ENCODE results near the gene ADGRB3.

Gene ADGRB3

GRCh38 chr6:68641172-68641571 is 6.1 kb downstream of the ADGRB3 start:
- Histone ChIP-seq H3K79me2 (ENCODE audit: insufficient read depth, low read length) (no peaks in the 10 kb centered on the region), H3K4me2 (ENCODE audit: low read length) (no peak overlapping the region), H3K9me2 (ENCODE audit: low read depth, low read length) (no peaks in the 10 kb centered on the region), H3K9me3 (ENCODE audit: low read length) (no peaks in the 10 kb centered on the region), H3K27ac (ENCODE audit: low read depth, low read length, poor library complexity, severe bottlenecking) (no peak overlapping the region), H3K27me3 (ENCODE audit: insufficient read depth, low read length) (no peaks in the 10 kb centered on the region), H3K36me3 (ENCODE audit: insufficient read depth, low read length) (no peaks in the 10 kb centered on the region), H2AFZ (ENCODE audit: low read length) (no peak overlapping the region), H4K20me1 (ENCODE audit: insufficient read depth, low read length) (no peaks in the 10 kb centered on the region), H3K9ac (ENCODE audit: low read length) (no peak overlapping the region), H3K4me3 (ENCODE audit: low read depth, low read length, poor library complexity, severe bottlenecking) (no peak overlapping the region), H3K4me1 (ENCODE audit: insufficient read depth, low read length, severe bottlenecking) (no peaks in the 10 kb centered on the region), H3F3A (ENCODE audit: insufficient read depth, low read length) (no peaks in the 10 kb centered on the region)
- TF ChIP-seq CTCF (IDR thresholded peaks at IDR 0.05; ENCODE audit: low read length) (no peak), EZH2 (IDR thresholded peaks at IDR 0.05; ENCODE audit: borderline replicate concordance, low read length) (no peak)

- Histone ChIP-seq H3K4me3 (ENCODE audit: low read depth, low read length, poor library complexity, severe bottlenecking) (no peak overlapping the region), H3K4me1 (ENCODE audit: insufficient read depth, low read length, severe bottlenecking) (no peaks in the 10 kb centered on the region), H4K20me1 (ENCODE audit: insufficient read depth, low read length) (no peaks in the 10 kb centered on the region), H3K27me3 (ENCODE audit: insufficient read depth, low read length) (no peaks in the 10 kb centered on the region), H3K9ac (ENCODE audit: low read length) (no peak overlapping the region), H3K36me3 (ENCODE audit: insufficient read depth, low read length) (no peaks in the 10 kb centered on the region), H3K4me2 (ENCODE audit: low read length) (no peak overlapping the region), H3K79me2 (ENCODE audit: insufficient read depth, low read length) (no peaks in the 10 kb centered on the region), H3K9me3 (ENCODE audit: low read length) (no peaks in the 10 kb centered on the region), H2AFZ (ENCODE audit: low read length) (no peak overlapping the region), H3K27ac (ENCODE audit: low read depth, low read length, poor library complexity, severe bottlenecking) (no peak overlapping the region), H3F3A (ENCODE audit: insufficient read depth, low read length) (no peaks in the 10 kb centered on the region), H3K9me2 (ENCODE audit: low read depth, low read length) (no peaks in the 10 kb centered on the region)
- TF ChIP-seq CTCF (IDR thresholded peaks at IDR 0.05; ENCODE audit: low read length) = no peak
- TF ChIP-seq EZH2 (IDR thresholded peaks at IDR 0.05; ENCODE audit: borderline replicate concordance, low read length) = no peak
Measured at GRCh38 chr6:68642081-68642480, 7.0 kb downstream of the ADGRB3 start.

GRCh38 chr6:68642977-68643376 is 7.9 kb downstream of the ADGRB3 start:
- Histone ChIP-seq H3K4me3 (ENCODE audit: low read depth, low read length, poor library complexity, severe bottlenecking) (no peak overlapping the region), H3K36me3 (ENCODE audit: insufficient read depth, low read length) (no peaks in the 10 kb centered on the region), H3K79me2 (ENCODE audit: insufficient read depth, low read length) (no peaks in the 10 kb centered on the region), H3K27me3 (ENCODE audit: insufficient read depth, low read length) (no peaks in the 10 kb centered on the region), H3K9me2 (ENCODE audit: low read depth, low read length) (no peaks in the 10 kb centered on the region), H3K9me3 (ENCODE audit: low read length) (no peaks in the 10 kb centered on the region), H4K20me1 (ENCODE audit: insufficient read depth, low read length) (no peaks in the 10 kb centered on the region), H3K27ac (ENCODE audit: low read depth, low read length, poor library complexity, severe bottlenecking) (no peak overlapping the region), H3K4me1 (ENCODE audit: insufficient read depth, low read length, severe bottlenecking) (no peaks in the 10 kb centered on the region), H2AFZ (ENCODE audit: low read length) (no peak overlapping the region), H3K4me2 (ENCODE audit: low read length) (no peak overlapping the region), H3F3A (ENCODE audit: insufficient read depth, low read length) (no peaks in the 10 kb centered on the region), H3K9ac (ENCODE audit: low read length) (no peak overlapping the region)
- no peak for TF ChIP-seq CTCF (IDR thresholded peaks at IDR 0.05; ENCODE audit: low read length)
- no peak for TF ChIP-seq EZH2 (IDR thresholded peaks at IDR 0.05; ENCODE audit: borderline replicate concordance, low read length)
